Retinal pigment epithelial cell (primary cell): ENCODE data around the gene PRPSAP1.

ENCODE experiments used
- DNase-seq: peaks from one replicate; pipeline ENCODE4 v3.0.0-alpha.2; 2010; ENCODE audit warnings: low read depth
- H3K4me3 ChIP-seq: 2 replicates; pipeline ENCODE4 v1.5.1; 2011; ENCODE audit warnings: mild to moderate bottlenecking, low read length, control low read depth, moderate library complexity
- TF ChIP-seq, protein P1 (sequence below): conservative IDR thresholded peaks from 2 replicates; pipeline ENCODE4 v1.5.1; 2011; ENCODE audit warnings: low read depth, low read length, control low read depth, inconsistent platforms

Gene PRPSAP1

DNA sequence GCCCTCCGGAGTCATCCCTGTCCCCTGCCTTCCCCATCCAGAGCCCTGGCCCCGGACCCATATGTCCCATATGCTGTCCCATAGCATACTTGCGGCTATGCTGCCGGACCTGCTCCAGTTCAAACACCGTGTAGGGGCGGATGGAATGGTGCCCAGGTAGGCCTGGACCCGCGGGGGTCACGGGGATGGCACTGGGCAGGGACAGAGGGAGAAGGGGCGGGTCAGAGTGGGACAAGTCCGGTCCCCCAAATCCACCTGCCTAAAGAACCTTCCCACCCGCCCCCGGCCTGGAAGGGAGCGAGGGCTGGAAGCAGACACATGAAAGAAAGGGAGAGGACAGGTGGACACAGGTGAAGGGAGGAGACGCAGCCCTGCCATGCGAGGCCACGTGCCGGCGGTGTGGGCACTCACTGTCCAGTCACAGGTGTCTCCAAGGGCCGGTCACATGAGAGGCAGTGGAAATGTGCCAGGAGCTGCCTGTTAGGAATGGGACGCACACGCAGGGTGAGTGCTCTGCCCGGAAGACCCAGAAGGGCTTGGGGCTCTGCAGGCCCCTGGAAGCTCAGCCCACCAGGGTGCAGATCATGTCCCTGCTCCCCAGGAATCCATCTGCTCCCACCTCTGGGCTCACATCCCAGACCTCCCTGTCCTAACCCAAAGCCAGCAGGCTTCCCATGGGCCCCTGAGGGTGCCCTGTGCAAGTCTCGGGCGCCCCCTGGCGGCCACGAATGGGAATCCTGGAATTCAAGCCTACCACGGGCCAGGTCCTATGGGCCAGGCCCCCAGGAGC, 74.6 kb downstream of the PRPSAP1 start:
- TF ChIP-seq, protein P1, sequence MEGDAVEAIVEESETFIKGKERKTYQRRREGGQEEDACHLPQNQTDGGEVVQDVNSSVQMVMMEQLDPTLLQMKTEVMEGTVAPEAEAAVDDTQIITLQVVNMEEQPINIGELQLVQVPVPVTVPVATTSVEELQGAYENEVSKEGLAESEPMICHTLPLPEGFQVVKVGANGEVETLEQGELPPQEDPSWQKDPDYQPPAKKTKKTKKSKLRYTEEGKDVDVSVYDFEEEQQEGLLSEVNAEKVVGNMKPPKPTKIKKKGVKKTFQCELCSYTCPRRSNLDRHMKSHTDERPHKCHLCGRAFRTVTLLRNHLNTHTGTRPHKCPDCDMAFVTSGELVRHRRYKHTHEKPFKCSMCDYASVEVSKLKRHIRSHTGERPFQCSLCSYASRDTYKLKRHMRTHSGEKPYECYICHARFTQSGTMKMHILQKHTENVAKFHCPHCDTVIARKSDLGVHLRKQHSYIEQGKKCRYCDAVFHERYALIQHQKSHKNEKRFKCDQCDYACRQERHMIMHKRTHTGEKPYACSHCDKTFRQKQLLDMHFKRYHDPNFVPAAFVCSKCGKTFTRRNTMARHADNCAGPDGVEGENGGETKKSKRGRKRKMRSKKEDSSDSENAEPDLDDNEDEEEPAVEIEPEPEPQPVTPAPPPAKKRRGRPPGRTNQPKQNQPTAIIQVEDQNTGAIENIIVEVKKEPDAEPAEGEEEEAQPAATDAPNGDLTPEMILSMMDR = peak; percentile 92
- DNase-seq = no peak
- H3K4me3 ChIP-seq = no peak overlapping the region

DNA sequence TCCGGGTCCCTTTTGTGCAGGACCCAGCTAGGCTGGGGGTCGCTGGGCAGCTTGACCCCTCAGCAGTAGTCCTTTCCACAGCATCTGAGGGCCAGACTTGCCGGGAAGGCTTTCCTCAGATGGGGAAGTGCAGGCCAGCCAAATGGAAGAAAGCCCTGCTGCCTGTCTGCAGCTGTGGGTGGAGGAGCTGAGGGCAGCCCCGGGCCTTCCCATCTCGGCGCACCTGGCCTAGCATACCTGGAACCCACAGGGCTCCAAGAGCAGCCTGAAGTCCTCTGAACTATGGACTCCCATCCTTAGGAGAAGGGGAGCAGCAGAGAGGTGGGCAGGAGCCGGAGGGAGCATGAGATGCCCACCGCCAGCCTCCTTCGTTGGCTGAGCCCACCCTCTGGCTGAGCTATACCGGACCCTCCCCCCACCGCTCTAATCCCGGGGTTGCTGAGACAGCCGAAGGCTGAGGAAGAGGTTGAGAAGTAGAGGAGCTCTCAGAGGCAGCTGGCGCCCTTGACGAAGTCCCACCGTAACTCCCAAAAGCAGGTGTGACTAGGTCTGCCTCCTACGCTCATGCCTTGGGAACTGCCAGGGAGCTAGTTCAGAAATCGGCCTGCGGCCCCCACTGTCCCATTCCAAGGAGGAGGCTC, 75.3 kb downstream of the PRPSAP1 start:
- H3K4me3 ChIP-seq = no peak overlapping the region
- TF ChIP-seq, protein P1 = no peak
- no peak for DNase-seq

DNA sequence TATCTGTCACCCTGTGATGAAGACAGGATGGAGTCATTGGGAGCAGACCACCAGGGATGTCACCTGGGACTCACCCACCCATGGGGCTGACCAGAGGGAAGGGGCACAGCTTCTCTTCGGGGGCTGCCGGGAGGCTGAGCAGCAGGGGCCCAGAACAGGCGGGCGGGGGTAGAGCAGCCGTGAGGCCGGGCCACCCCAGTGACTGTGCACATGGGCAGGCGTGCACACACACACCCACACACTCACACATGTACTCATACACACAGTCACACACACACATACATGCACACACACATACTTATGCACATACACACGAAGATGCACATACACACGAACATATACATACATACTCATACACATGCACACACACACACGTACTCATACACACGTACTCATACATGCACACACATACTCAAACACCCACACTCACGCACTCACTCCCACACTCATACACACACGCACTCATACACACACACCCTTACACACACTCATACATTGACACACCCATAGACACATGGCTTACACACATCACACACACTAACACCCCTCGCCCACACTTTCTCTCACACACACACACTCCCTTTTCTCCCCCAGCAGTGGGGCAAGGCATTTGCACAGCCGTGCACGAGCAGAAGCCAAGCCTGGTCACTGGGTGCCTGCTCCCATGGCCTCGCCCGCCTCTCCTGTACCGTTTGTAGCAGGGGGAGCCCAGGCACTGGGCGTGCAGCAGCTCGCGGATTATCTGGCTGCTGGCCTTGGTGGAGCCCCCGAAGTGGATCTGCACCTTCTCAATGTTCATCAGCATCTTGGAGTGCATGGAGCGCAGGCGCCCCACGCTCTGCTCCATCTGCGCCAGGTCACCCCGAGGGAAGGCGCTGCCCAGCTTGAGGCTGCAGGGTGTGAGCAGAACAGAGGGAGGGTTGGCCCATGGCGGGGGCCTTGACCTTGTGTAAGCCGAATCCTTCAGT, 76.1 kb downstream of the PRPSAP1 start:
- DNase-seq = no peak

DNA sequence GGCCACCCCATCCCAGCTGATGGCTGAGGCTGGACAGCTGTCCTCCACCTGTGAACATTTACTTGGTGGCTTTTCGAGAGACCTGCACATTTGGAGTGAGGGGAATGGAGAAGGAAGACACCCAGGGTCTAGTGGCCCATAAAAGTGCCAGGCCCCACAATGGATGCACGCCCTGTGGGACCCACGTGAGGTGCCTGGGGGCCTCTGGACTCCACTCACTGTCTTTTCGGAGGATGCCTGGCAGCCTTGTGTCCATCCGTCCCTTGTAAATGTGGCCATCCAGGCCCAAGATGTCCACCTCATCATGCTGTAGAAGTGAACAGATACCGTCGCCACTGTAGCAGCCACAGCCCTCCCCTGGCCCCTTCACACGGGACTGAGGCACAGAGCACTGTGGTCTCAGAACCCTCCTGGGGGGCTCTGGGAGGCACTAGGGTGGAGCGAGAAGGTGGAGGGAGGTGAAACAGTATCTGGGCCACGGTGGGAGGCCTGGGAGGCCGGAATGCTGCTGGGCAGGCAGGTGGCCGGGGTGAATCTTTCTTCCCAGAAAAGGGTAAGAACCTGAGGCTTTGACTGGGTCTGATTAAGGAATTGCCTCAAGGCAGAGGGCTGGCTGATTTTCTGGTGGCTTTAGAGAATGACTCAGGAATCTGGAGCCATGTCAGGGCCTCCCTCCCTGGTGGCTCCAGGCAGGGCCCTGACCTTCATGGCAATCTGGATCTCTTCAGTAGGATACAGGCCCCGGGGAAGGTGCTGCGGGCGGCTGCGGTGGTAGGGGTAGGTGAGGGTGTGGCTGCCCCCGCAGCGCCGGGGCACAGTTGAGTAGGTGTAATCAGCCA, 77.0 kb downstream of the PRPSAP1 start:
- TF ChIP-seq, protein P1 = no peak
- no peak overlapping the region for H3K4me3 ChIP-seq
- no peak for DNase-seq

More for the DNA sequence above, 76.1 kb downstream of the PRPSAP1 start:
- TF ChIP-seq, protein P1 = no peak
- H3K4me3 ChIP-seq = no peak overlapping the region

DNA sequence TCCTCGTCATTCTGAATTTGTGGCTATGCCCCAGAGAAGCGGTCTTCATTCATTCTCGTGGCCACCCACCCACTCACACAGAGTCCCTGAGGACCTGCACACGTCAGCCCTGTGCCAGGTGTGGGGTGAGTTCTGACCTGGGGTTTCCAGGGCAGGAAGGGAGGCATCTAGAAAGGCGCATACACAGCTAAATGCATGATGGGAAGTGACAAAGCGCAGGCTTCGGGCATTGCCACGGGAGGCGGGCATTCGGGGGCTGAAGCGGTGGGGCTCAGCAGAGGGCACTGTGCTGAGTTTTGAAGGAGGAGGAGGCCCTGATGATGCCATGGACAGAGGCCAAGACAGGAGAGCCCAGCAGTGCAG, 77.7 kb downstream of the PRPSAP1 start:
- TF ChIP-seq, protein P1 = no peak
- no peak for DNase-seq
- H3K4me3 ChIP-seq = no peak overlapping the region

DNA sequence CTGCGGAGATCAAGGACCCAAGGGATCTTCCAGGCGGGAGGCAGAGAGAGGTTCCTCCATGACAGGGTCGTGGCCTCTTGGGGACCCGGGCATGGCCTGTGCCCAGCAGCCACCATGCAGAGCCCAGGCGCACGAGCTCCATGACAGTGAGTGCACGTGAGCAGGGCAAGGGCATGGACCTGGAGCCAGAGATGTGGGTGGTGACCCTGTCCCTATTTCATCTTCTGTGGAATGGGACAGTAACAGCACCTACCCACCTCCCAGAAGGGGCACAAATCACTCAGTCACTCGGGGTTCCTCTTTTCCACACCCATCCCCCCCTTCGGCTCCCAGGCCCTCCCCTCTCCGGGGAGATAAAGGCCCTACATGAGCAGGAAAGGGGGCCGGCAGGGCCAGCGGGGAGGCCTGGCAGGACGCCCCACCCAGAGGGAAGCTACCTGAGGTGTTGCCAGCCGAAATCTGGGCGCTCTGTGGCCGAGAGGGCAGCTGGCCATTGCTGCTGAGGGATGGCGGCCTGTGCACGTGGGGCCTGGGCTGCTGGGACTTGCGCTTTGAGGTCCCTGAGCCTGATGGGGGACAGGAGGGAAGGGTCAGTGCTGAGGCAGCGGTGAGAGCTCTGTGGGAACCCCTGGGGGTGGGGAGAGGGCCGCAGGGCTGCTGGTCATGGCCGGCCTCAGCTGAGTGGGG, 78.2 kb downstream of the PRPSAP1 start:
- TF ChIP-seq, protein P1 = no peak
- no peak overlapping the region for H3K4me3 ChIP-seq
- no peak for DNase-seq
